Activated CD8-positive, alpha-beta T cell treated with anti-CD3 and anti-CD28 coated beads for 36 hours (primary cell): ENCODE data around the gene PAPSS2. TPM values are rescaled to one million over a fixed set of nuclear protein-coding genes. Genes with fewer than 3 reads are reported as not detected.

Experiments
- ATAC-seq: fragments of 200-7000 bp; cut with Tn5 transposase; one replicate; pipeline ENCODE4 v1.10.0; 2021; ENCODE audit warnings: mild to moderate bottlenecking, moderate library complexity
- CTCF ChIA-PET: fragments of 350-600 bp; sonication (Branson Sonifier 250); formaldehyde crosslinking; loops from one replicate; lab custom pipeline; 2021; ENCODE audit warnings: antibody characterized with exemption; lab: Charles Lee
- POLR2A ChIA-PET: fragments of 350-600 bp; sonication (Branson Sonifier 250); formaldehyde crosslinking; loops from one replicate; lab custom pipeline; 2021; ENCODE audit warnings: antibody characterized with exemption; lab: Charles Lee
- DNase-seq: peaks from one replicate; pipeline ENCODE4 v3.0.0-alpha.2; 2020
- H3K27ac Mint-ChIP-seq: one replicate; pipeline ENCODE4 v1.8.0; 2021; ENCODE audit warnings: mild to moderate bottlenecking, mixed read lengths
- H3K27me3 Mint-ChIP-seq: one replicate; pipeline ENCODE4 v1.8.0; 2021; ENCODE audit warnings: mixed read lengths
- H3K36me3 Mint-ChIP-seq: one replicate; pipeline ENCODE4 v1.8.0; 2021; ENCODE audit warnings: low read depth, mixed read lengths
- H3K4me1 Mint-ChIP-seq: one replicate; pipeline ENCODE4 v1.8.0; 2021; ENCODE audit warnings: low read depth, mixed read lengths
- H3K4me3 Mint-ChIP-seq: one replicate; pipeline ENCODE4 v1.8.0; 2021; ENCODE audit warnings: mild to moderate bottlenecking, moderate library complexity, mixed read lengths
- H3K9me3 Mint-ChIP-seq: one replicate; pipeline ENCODE4 v1.8.0; 2021; ENCODE audit warnings: mixed read lengths
- CTCF ChIP-seq: fragments of 200-600 bp; IDR thresholded peaks from one replicate; pipeline ENCODE4 v1.8.0; 2022; ENCODE audit warnings: antibody characterized with exemption, mild to moderate bottlenecking
- intact Hi-C: fragments of 100-400 bp; cut with micrococcal nuclease; formaldehyde crosslinking; loops from one replicate; pipeline ENCODE4 v1.10.0; 2022
- total RNA-seq, 2 experiments: library from RNA; stranded (reverse); gene quantifications; one replicate each; pipeline ENCODE4 v1.2.3, GENCODE V29; 2021

The PAPSS2 gene
- total RNA-seq, 2 experiments from 2014 or later: 0.14 to 0.20 TPM

- CTCF ChIA-PET: interaction anchor here (0.7 to 1.2 kb wide), 2 partner anchors 66 to 162 kb away, joined by 3 to 4 read pairs; no protein-coding TSS in a partner anchor
- peaks cover 13% of the 10 kb centered on the region for H3K27me3 Mint-ChIP-seq
- H3K4me1 Mint-ChIP-seq: peaks cover 4% of the 10 kb centered on the region
- TF ChIP-seq CTCF: no peak
- intact Hi-C loops: no loop called here
- H3K36me3 Mint-ChIP-seq: no peaks in the 10 kb centered on the region
- no peak overlapping the region for H3K4me3 Mint-ChIP-seq
- no peak overlapping the region for H3K27ac Mint-ChIP-seq
- POLR2A ChIA-PET: interaction anchor here (0.8 kb wide), 1 partner anchor 77 kb away, joined by 3 read pairs; no protein-coding TSS in a partner anchor
- H3K9me3 Mint-ChIP-seq: no peaks in the 10 kb centered on the region
- ATAC-seq (no peak), DNase-seq (no peak)
Measured at GRCh38 chr10:87668324-87669074, 8.8 kb downstream of the PAPSS2 start.

GRCh38 chr10:87669752-87670151 is 10.1 kb downstream of the PAPSS2 start:
- TF ChIP-seq CTCF: no peak
- DNase-seq (no peak), ATAC-seq (no peak)
- ChIA-PET POLR2A (no interaction called here), CTCF (no interaction called here)
- Mint-ChIP-seq H3K27ac (no peak overlapping the region), H3K9me3 (no peaks in the 10 kb centered on the region), H3K36me3 (no peaks in the 10 kb centered on the region), H3K27me3 (peaks cover 9% of the 10 kb centered on the region), H3K4me3 (no peak overlapping the region), H3K4me1 (peaks cover 4% of the 10 kb centered on the region)
- intact Hi-C loops: no loop called here

- H3K9me3 Mint-ChIP-seq: no peaks in the 10 kb centered on the region
- TF ChIP-seq CTCF: no peak
- peaks cover 4% of the 10 kb centered on the region for H3K4me1 Mint-ChIP-seq
- no peak overlapping the region for H3K27ac Mint-ChIP-seq
- DNase-seq (no peak), ATAC-seq (peak; percentile 68)
- H3K4me3 Mint-ChIP-seq: no peak overlapping the region
- H3K36me3 Mint-ChIP-seq: no peaks in the 10 kb centered on the region
- intact Hi-C loops: no loop called here
- ChIA-PET CTCF (no interaction called here), POLR2A (no interaction called here)
- peaks cover 7% of the 10 kb centered on the region for H3K27me3 Mint-ChIP-seq
Measured at GRCh38 chr10:87670586-87670985, 10.9 kb downstream of the PAPSS2 start.

- Mint-ChIP-seq H3K4me3 (no peak overlapping the region), H3K27ac (no peak overlapping the region), H3K4me1 (peaks cover 4% of the 10 kb centered on the region), H3K36me3 (no peaks in the 10 kb centered on the region), H3K27me3 (peaks cover 8% of the 10 kb centered on the region), H3K9me3 (no peaks in the 10 kb centered on the region)
- no peak for TF ChIP-seq CTCF
- POLR2A ChIA-PET: no interaction called here
- ATAC-seq (no peak), DNase-seq (no peak)
- CTCF ChIA-PET: no interaction called here
- intact Hi-C loops: no loop called here
Measured at GRCh38 chr10:87671139-87671815, 11.6 kb downstream of the PAPSS2 start.

GRCh38 chr10:87672551-87672950 is 12.9 kb downstream of the PAPSS2 start:
- H3K4me1 Mint-ChIP-seq: peaks cover 4% of the 10 kb centered on the region

More at GRCh38 chr10:87672551-87672950, 12.9 kb downstream of the PAPSS2 start:
- Mint-ChIP-seq H3K27me3 (peaks cover 7% of the 10 kb centered on the region), H3K36me3 (no peaks in the 10 kb centered on the region), H3K9me3 (no peaks in the 10 kb centered on the region), H3K27ac (no peak overlapping the region), H3K4me3 (no peak overlapping the region)
- CTCF ChIA-PET: interaction anchor here (1.1 kb wide), 1 partner anchor 12 kb away, joined by 3 read pairs; no protein-coding TSS in a partner anchor
- intact Hi-C loops: no loop called here
- ATAC-seq (no peak), DNase-seq (no peak)
- TF ChIP-seq CTCF: no peak
- POLR2A ChIA-PET: interaction anchor here (0.7 to 1.1 kb wide), 2 partner anchors 10 to 30 kb away, joined by 3 read pairs; no protein-coding TSS in a partner anchor
